Thyroid gland (tissue), 4 donors: ENCODE results near the gene LRRC37A.
"Not testable (repeated sequence)": the region's sequence is repeated elsewhere in the genome, so short reads cannot be mapped to it uniquely, and the experiment has no call there.

Experiments
- POLR2A ChIP-seq, 2 donors: fragments of 450-650 bp; IDR thresholded peaks; one replicate each; pipeline ENCODE4 v1.6.1; 2017; ENCODE audit warnings: antibody characterized with exemption in 2 of 2, mild to moderate bottlenecking in 2 of 2, moderate library complexity in 1 of 2
- TF ChIP-seq, protein P1 (sequence below), 6 experiments: fragments of 200-600 bp in 3 of 6; fragments of 450-650 bp in 3 of 6; sonication (generic) in 3 of 6; IDR thresholded peaks; one replicate each; pipeline ENCODE4 v1.5.1; 2016 to 2019; ENCODE audit warnings: antibody characterized with exemption in 6 of 6, mild to moderate bottlenecking in 2 of 6, inconsistent platforms in 1 of 6, moderate library complexity in 1 of 6

DNA sequence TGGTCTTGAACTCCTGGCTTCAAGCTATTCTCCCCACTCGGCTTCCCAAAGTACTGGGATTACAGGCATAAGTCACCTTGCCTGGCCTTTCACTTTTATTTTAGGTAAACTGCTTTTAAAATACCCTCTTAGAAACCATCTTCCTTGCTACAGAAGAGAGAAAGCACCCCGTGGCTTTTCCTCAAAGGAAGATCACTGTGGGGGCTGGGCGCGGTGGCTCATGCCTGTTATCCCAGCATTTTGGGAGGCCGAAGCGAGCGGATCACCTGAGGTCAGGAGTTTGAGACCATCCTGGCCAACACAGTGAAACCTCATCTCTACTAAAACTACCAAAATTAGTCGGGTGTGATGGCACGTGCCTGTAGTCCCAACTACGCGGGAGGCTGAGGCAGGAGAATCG, 12.3 kb upstream of the LRRC37A start:
- TF ChIP-seq, protein P1, sequence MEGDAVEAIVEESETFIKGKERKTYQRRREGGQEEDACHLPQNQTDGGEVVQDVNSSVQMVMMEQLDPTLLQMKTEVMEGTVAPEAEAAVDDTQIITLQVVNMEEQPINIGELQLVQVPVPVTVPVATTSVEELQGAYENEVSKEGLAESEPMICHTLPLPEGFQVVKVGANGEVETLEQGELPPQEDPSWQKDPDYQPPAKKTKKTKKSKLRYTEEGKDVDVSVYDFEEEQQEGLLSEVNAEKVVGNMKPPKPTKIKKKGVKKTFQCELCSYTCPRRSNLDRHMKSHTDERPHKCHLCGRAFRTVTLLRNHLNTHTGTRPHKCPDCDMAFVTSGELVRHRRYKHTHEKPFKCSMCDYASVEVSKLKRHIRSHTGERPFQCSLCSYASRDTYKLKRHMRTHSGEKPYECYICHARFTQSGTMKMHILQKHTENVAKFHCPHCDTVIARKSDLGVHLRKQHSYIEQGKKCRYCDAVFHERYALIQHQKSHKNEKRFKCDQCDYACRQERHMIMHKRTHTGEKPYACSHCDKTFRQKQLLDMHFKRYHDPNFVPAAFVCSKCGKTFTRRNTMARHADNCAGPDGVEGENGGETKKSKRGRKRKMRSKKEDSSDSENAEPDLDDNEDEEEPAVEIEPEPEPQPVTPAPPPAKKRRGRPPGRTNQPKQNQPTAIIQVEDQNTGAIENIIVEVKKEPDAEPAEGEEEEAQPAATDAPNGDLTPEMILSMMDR (IDR thresholded peaks at IDR 0.05) = not testable (repeated sequence)
- not testable (repeated sequence) for TF ChIP-seq POLR2A (IDR thresholded peaks at IDR 0.05)
